Retina (tissue), 1 donor: ENCODE results near the gene HIPK2.

ENCODE experiments used
- DNase-seq: peaks from one replicate; pipeline ENCODE4 v3.0.0-alpha.2; 2016

Gene HIPK2

GRCh38 chr7:139782932-139783331 lies 5.1 kb upstream of the HIPK2 start:
- DNase-seq: no peak

GRCh38 chr7:139777133-139777891 lies 486 bp downstream of the HIPK2 start:
- DNase-seq: no peak

DNA sequence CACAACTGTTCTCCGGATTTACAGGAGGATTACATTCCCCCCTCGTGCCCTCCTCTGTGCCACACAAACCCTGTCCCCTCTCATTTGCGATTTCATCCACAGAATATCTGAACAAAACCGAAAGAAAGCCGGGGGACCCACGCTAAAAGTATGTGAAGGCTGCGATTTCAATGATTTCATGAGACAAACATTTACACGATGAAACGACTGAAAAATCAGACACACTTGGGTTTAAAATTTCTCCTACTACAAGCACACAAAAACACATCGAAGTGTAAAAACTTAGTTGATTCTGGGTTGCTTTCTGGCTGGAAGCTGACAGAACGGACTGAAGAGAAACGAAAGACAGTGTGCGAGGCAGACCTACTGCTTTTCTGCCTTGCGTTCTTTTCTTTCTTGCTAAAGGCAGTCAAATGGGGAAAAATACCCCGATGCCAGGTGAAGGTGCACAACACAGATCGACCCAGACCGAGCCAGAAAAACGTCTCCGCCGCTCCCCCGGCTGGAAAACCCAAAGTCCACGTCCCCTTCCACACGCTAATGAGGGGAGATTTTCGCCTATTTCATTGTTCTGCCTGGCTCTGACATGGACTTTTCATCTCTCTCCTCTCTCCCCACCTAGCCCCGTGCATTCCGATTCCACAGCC lies 1.2 kb downstream of the HIPK2 start:
- peak; percentile 73 for DNase-seq

- peak; percentile 71 for DNase-seq
These were observed 1.9 kb downstream of the HIPK2 start for GRCh38 chr7:139775829-139776266.

DNA sequence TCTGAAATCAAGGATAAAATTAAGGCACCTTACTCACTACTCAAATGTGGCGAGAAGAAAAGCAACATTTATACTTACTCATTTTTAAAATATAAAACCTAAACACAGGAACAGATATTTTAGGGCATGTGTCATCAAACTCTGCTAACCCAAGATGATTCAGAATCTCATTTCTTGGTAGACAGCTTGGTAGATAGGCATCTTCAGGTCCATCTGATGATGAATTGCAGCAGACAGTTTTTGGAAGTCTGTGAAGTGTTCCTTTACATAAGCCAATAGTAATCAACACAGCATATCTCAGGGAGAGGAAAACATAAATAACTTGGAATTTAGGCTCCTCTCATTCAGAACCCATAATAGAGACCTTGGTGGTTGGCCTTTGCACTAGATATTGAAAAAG lies 3.4 kb downstream of the HIPK2 start:
- DNase-seq: no peak

GRCh38 chr7:139773371-139773770 lies 4.4 kb downstream of the HIPK2 start:
- no peak for DNase-seq

DNA sequence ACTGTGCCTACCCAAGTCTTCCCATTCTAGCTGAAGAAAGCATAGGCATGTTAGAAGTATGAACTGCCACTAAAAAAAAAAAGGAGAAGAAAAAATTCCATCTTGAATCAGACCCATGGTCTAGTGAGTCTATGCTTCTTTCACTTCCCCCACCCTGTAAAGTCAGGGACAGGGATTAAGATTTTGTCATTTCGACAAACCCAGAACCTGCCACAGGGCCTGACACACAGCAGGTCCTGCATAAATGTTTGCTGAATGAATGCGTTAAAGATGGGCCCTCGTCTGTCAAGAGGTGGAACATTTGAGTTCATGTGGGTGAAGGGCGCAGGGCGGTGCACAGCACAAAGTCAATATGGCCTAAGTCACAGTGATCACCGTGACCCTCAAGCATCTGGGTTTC lies 4.9 kb downstream of the HIPK2 start:
- DNase-seq: no peak

DNA sequence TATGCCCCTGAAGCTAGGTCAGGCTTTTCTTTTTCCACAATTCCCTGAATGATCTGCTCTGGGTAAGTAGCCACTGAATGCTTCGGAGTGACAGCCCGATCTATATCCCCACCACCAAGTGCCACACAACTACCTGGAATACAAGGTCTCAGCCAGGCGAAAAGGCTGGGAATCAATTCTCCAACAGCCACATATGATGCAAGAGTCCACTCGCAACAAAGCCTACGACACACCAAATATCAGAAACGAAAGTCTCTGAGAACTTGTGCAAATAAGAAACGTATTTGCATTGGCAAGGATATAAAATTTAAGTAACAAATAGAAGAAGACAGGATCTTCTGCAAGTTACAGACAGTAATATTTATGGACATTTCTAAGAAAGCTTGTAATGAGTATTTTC lies 5.7 kb downstream of the HIPK2 start:
- DNase-seq: no peak

DNA sequence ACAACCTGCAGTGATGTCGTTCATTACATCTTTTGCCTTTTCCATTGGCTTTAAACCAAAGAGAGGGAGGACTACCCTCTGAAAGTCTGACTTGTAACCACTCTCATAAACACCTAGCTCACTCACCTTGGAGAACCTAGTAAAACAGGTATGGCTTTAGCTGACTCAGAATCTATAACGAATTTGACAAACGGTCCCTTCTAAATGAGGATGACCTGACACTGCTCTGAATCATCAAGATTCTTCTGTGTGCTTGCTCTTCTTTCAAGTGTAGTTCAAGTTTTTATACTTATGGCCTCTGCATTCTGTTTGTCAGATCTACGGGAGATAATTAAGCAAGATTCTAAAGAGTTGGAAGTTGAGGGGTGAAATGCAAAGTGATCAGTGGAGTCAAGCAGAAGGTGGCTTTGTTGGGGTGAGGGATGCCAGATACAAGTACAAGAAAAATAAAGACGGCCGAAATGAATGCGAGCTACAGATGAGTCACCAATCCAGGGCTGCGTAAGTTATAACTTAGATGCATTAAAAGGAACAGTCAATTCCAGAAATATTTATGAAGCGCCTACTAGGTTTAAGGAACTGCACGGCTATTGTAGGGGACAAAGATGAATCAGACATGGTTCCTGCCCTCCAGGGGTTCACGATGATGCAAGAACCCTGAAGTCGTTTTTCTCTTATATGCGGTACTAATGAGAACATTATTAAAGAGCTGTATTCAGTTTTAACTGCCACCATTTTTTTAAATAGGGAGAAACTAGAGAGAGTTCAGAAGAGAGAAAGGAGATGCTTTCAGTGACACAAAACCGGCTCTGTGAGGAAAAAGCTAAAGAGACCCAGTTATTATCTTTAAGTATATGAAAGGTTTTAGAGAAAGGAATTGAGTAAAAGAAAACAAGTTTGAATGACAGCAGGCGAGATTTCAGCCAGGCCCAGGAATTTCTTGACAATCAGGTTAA lies 6.5 kb downstream of the HIPK2 start:
- DNase-seq: no peak

DNA sequence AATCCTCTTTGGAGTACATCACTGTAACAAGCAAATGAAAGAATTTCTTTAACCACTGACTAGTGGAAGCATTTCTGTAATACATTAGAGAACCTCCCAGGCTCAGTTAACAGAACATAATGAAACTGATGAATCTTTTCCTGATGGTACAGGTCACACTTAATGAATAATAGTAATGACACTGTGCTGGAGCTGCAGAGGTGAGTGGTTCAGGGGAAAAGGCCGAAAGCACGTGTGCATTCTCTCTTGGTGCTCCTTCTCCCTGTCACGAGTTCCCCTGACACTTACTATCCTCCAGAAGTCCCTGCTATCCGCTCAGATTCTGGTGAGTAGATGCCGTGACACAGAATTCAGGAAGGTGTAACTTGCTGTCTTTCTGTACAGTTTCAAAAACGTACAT lies 8.0 kb downstream of the HIPK2 start:
- DNase-seq: no peak

- no peak for DNase-seq
These were observed 8.7 kb downstream of the HIPK2 start for GRCh38 chr7:139769066-139769465.

DNA sequence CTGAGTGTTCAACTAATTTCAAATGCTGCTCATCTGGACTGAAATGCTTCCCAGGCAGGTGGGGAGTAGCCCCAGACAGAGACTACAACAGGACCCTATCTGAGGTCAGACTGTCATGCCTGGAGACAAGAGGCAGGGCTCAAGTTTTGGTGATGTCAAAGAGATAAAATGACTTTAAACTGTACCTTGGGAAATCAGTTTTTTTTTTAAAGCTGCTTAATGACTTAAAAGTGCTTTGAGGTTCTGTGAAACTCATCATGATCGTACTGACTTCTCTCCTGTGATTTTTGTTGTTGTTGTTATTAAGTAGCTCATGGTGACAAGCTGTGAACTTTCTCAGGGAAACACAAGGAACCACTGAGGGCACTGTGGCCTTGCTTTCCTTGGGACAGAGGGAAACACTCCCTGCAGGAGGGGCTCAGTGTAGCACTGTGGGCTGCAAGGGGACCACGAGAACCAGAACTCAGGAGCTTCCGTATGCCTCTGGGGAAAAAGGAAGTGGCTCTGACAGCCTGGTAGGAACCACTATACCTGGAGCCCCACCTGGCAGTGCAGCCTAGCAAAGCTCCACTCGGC lies 9.5 kb downstream of the HIPK2 start:
- no peak for DNase-seq

DNA sequence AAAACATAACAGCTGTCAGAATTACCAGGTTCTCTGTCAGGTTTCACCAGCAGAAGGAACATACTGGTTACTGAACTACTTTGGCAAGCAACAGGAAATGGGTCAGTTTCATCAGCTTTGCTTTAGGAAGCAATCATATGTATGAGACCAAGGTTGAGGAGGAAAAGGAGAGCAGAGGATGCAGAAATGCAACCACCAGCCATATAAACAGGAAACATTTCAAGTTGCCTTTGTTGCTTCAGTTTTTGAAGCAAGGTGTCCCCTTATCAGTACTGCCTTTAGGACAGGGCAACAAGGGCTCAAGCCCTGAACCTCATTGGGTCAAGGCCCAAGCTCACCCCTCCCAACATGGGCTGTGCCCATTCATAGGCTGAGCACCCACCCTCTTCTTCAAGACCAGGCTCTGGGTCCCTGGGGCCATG lies 10.2 kb downstream of the HIPK2 start:
- no peak for DNase-seq

- no peak for DNase-seq
These were observed 12.7 kb downstream of the HIPK2 start for GRCh38 chr7:139765143-139765542.

DNA sequence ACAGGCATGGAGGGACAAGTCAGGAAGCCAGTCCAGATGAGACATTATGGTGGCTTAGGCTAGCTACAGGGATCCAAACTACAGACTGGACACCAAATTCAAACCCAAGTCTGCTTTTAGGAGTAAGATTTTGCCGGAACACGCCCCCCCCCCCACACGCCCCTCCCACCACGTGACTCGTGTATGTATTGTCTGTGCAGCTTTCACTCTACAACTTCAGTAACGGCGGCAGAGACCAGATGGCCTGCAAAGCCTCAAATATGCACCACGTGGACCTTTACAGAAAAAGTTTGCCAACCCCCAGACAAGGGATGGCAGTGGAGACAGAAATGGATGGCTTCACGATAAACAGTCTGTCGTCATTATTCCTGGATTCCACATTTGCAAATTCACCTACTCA lies 14.5 kb downstream of the HIPK2 start:
- no peak for DNase-seq

DNA sequence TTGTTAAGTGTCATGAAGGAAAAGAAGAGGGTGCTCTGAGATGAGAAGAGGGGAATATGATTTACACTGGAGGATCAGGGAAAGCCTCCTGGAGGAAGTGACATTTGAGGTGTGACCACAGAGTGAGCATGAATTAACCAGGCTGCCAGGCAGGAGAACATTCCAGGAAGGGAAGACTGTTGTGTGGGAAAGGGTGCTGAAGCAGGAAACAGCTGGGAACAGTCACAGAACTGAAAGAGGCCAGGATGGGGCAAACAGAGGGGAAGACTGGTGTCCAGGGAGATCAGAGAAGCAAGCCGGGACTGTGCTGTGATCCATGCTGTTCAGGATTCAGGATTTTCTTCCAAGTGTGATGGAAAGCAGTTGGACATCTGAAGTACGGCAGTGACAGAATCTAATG lies 14.9 kb downstream of the HIPK2 start:
- DNase-seq: no peak

GRCh38 chr7:139758388-139758787 lies 19.4 kb downstream of the HIPK2 start:
- DNase-seq: peak; percentile 67

DNA sequence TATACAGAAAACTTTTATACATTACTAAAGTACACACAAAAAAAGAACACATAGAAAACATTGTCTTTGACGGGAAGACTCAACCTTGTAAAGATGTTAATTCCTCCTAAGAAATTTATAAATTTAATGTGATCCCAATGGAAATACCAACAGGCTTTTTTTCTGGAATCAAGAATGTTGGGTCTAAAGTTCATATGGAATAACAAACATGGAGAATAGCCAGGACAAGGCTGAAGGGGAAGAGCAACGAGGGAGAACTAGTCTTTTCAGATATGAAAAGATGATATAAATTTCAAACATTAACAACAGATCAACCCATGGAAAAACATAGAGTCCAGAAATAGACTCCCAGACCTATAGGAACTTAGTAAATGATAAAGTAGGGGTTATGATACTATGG lies 19.8 kb downstream of the HIPK2 start:
- DNase-seq: no peak

- DNase-seq: no peak
These were observed 24.1 kb downstream of the HIPK2 start for GRCh38 chr7:139753693-139754111.

DNA sequence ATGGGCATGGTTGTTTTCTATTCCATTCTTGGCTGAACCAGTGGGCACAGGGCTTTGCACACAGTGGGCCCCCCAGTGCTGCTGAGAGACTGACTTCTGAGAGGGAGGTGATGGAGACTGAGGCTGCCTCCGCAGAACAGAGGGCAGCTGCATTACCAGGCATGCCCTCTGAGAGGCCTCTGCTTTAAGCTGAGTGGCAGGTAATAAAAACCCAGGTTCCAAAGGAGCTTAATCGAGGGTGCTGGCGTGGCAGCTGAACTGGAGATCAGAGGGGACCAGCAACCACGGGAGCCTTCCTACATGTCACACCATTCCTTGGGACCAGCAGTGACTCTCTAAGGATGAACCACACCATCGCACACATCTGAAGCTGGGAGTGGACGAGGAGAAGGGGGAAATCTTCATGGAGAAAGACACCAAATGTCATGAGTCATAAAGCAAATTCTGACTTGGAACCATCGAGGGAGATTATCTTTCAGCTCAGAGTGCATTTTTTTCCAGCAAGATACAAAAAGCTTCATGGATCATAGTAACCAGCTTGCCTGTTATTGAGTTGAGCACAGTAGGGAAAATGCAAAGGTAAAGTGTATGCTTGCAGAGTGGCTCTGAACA lies 24.6 kb downstream of the HIPK2 start:
- peak; percentile 42 for DNase-seq

DNA sequence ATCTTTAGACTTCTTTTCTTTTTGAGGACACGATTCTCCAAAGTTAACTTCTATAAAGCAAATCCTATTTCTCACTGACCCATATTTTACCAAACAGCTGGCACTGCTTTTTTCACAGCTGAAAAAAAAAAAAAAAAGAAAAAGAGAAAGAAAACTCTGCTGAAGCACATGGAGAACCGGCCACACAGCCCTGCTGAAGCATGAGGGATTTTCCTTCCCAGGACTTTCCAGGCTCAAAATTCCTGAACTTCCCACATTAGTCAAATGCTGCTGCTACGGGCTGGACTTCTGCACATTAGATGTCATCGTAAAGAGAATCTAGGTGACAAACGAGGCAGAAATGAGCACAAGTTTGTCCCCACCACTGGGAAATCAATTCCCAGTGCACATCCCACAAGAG lies 25.2 kb downstream of the HIPK2 start:
- no peak for DNase-seq

DNA sequence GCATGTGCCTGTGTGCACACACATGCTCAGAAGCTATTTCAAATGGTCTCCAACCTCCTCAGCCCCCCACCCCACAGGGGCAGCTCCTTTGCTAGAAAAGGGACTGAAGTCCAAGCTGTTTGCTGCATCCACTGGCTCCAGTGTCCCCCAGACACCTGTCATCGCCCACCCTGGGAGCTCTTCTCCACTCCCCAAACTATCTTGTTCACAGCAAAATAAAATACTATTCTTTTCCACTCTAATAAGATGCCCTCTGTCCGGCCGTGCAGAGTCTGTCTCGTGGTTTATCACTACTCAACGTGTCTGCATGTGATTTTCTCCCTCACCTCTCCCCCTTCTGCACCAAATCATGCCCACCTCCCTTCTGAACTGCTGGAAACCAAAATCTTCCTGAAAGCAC lies 25.6 kb downstream of the HIPK2 start:
- no peak for DNase-seq
